DND-41 (cell line): ENCODE data around the gene PLA2G4E.

Experiments
- EZH2 ChIP-seq: IDR thresholded peaks from 3 replicates; pipeline ENCODE4 v1.6.1; 2012; ENCODE audit warnings: borderline replicate concordance, low read depth, mild to moderate bottlenecking, moderate library complexity, low read length, inconsistent platforms; ENCODE audit not compliant: severe bottlenecking
- TF ChIP-seq, protein P1 (sequence below): IDR thresholded peaks from 2 replicates; pipeline ENCODE4 v1.5.1; 2012; ENCODE audit warnings: borderline replicate concordance, low read length, moderate library complexity, mild to moderate bottlenecking; ENCODE audit not compliant: poor library complexity, severe bottlenecking; ENCODE audit errors: extremely low read depth

DNA sequence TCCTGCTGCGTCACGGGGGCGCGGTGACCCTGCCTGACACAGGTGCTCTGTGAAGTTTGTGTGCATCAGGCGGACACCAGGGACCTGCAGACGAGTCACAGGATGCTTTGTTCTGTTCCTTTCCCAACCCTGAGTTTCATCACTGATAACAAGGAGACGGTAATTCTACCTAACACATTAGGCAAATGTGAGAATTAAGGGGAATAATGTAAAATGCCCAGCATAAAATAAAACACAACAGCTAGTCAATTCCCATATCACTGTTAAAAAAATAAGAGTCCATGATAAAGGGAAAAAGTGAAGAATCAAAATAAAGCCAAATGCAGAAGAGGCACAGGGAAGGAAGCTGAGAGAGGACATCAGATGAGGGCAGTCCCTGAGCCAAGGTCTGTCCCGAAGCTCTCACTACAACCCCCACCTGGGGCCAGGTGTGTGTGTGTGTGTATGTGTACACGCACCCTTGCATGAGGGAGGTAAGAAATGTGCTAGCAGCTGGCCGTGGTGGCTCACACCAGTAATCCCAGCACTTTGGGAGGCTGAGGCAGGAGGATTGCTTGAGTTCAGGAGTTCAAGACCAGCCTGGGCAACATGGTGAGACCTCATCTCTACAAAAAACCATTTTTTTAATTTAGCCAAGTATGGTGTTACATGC, 46.0 kb upstream of the PLA2G4E start:
- TF ChIP-seq, protein P1, sequence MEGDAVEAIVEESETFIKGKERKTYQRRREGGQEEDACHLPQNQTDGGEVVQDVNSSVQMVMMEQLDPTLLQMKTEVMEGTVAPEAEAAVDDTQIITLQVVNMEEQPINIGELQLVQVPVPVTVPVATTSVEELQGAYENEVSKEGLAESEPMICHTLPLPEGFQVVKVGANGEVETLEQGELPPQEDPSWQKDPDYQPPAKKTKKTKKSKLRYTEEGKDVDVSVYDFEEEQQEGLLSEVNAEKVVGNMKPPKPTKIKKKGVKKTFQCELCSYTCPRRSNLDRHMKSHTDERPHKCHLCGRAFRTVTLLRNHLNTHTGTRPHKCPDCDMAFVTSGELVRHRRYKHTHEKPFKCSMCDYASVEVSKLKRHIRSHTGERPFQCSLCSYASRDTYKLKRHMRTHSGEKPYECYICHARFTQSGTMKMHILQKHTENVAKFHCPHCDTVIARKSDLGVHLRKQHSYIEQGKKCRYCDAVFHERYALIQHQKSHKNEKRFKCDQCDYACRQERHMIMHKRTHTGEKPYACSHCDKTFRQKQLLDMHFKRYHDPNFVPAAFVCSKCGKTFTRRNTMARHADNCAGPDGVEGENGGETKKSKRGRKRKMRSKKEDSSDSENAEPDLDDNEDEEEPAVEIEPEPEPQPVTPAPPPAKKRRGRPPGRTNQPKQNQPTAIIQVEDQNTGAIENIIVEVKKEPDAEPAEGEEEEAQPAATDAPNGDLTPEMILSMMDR, result no peak
- TF ChIP-seq EZH2, result no peak
